ENCODE data around the gene GGA1.

GRCh38 chr22:37575490-37576003 is 33.1 kb upstream of the GGA1 start:
- TF ChIP-seq CTCF (IDR thresholded peaks at IDR 0.05; ENCODE audit: low read depth, low read length) (no peak), EZH2phosphoT487 (IDR thresholded peaks at IDR 0.05; ENCODE audit: low read depth) (no peak)
